ENCODE data around the gene ZFP1. TPM values are rescaled to one million over a fixed set of nuclear protein-coding genes. Genes with fewer than 3 reads are reported as not detected.

Gene ZFP1
- total RNA-seq: 7.2 TPM
- long read RNA-seq, transcript ZFP1-209 (4 exons, 1,457 nt): major isoform, 11 of 18 reads
- long read RNA-seq, partial matches to known transcripts: 0 of 18 reads
- long read RNA-seq, other reads (novel, unspliced or antisense): 4 of 18 reads

- DNase-seq (peak; percentile 98), ATAC-seq (ENCODE audit: poor library complexity) (peak; percentile 98)
- intact Hi-C loops (cut with DNase I): no loop called here
These were observed at the start of gene ZFP1 for GRCh38 chr16:75148311-75149195. Gene ZFP1, plus strand, starts transcription at chr16:75148524. Its CDS starts 4,428 bp downstream, at chr16:75152952.

DNA sequence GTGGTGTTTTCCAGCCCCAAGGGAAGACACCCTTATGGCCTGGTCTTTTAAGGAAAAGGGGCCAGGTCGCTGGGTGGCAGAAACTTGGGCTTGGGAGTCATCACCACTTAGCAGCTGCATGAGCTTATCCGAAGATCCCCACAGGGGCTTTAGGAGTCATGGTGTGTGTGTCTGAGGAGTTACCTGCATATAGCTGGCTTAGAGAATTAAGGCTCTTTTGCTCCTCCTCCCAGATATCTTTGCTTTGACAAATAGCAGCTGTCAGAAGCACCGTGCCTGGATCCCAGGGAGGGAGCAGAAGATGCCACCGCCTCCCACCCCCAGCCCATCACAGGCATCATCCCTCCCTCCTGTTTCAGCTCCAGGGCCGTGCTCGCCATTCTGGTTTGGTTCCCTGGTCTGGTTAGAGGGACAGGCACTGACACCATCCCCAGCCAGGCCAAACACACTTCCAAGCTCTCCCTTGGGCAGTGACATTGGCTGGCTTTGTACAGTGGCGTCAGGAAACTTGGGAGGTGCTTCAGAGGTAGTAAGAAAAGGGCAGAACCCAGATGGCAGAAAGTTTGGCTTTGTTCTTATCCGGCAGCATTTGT lies 49.2 kb upstream of the ZFP1 start:
- no peak for DNase-seq
- peak; percentile 26 for ATAC-seq (ENCODE audit: poor library complexity)
- intact Hi-C loops (cut with DNase I): no loop called here

- DNase-seq: peak; percentile 63
- ATAC-seq (ENCODE audit: poor library complexity): peak; percentile 68
- intact Hi-C loops (cut with DNase I): no loop called here
These were observed 48.4 kb upstream of the ZFP1 start for GRCh38 chr16:75099738-75100602.

DNA sequence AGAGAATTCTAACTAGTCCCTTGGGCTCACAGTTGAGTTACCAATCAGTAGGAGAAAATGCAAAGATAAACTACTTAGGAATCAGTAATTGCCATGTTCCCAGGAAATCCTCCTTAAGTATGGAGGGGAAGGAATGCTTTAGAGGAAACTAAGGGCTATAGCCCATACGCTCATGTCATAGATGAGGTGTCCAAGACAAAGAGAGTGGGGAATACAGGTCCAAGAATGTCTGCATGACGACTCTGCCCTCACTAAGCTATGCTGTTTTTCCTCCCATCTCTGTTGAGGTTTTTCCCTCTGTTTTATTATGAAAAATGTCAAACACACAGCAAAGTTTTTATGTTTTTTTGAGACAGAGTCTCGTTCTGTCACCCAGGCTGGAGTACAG lies 47.7 kb upstream of the ZFP1 start:
- ATAC-seq (ENCODE audit: poor library complexity) (no peak), DNase-seq (no peak)
- intact Hi-C loops (cut with DNase I): no loop called here

- ATAC-seq (ENCODE audit: poor library complexity) (no peak), DNase-seq (no peak)
- intact Hi-C loops (cut with DNase I): no loop called here
These were observed 46.7 kb upstream of the ZFP1 start for GRCh38 chr16:75101635-75102034.

- ATAC-seq (ENCODE audit: poor library complexity): no peak
- intact Hi-C loops (cut with DNase I): no loop called here
- no peak for DNase-seq
These were observed 45.7 kb upstream of the ZFP1 start for GRCh38 chr16:75102595-75102994.

DNA sequence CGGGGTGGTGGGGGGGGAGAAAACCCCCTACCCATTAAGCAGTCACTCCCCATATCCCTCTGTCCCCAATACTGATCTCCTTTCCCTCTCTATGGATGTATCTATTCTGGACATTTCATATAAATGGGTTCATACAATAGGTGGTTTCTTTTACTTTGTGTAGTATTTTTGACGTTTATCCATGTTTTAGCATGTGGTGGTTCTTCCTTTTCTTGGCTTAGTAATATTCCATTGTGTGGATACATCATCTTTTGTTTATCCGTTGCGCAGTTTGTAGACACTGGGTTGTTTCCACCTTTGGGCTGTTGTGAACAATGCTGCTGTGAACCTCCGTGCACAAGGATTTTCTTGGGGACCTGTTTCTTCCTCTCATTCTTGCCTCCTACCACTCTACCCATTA lies 44.3 kb upstream of the ZFP1 start:
- intact Hi-C loops (cut with DNase I): no loop called here
- no peak for ATAC-seq (ENCODE audit: poor library complexity)

GRCh38 chr16:75104836-75105235 lies 43.5 kb upstream of the ZFP1 start:
- DNase-seq (no peak), ATAC-seq (ENCODE audit: poor library complexity) (no peak)
- intact Hi-C loops (cut with DNase I): no loop called here

More for the DNA sequence above, 44.3 kb upstream of the ZFP1 start:
- no peak for DNase-seq

- peak; percentile 45 for ATAC-seq (ENCODE audit: poor library complexity)
- intact Hi-C loops (cut with DNase I): no loop called here
- DNase-seq: peak; percentile 73
These were observed 42.8 kb upstream of the ZFP1 start for GRCh38 chr16:75105306-75106061.

GRCh38 chr16:75106351-75107274 lies 41.7 kb upstream of the ZFP1 start:
- ATAC-seq (ENCODE audit: poor library complexity) (no peak), DNase-seq (no peak)
- intact Hi-C loops (cut with DNase I): no loop called here

- intact Hi-C loops (cut with DNase I): no loop called here
- ATAC-seq (ENCODE audit: poor library complexity): no peak
- no peak for DNase-seq
These were observed 40.8 kb upstream of the ZFP1 start for GRCh38 chr16:75107505-75107904.

DNA sequence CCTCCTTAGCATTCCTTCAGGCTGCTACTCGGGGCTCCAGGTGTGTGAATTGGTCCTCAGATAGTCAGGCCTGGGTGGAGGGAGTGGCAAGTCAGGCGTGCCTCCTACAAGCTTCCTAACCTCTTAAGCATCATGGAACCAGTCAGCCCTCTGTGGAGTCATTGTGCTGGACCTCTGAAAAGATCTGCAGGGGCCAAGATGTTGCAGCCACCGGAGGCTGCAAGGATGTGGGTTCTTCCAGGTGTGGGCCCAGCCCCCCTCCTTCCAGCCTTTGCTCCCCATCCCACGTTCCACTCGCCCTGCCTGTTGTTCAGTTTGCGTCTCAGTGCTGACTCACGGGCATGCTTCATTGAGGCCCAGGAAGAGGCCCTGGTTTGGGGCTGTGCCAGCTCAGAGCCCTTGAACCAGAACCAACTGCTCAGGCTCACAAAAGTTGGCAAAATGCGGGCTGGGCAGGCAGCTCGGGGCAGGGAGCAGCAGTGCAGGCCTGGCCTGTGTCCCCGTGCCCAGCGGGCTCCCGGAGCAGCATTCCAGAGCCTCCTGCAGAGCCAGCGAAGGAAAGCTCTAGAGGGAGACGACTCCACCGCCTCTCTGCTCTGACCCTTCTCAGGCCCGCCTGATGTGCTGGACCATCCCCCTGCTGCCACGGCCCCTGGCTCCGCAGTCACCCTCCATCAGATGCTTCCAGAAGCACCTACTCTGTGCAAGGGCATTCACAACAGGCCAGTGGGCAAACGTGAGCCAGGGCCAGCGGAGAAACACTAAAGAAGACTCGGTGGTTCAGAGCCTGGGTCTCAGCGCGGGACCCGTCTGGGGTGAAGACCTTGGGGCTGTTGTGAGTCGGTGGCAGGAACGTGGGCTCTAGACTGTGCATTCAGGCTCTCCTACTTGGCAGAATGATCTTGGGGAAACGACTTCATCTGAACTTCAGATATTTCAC lies 39.3 kb upstream of the ZFP1 start:
- DNase-seq: peak; percentile 91
- intact Hi-C loops (cut with DNase I): no loop called here
- ATAC-seq (ENCODE audit: poor library complexity): peak; percentile 57

DNA sequence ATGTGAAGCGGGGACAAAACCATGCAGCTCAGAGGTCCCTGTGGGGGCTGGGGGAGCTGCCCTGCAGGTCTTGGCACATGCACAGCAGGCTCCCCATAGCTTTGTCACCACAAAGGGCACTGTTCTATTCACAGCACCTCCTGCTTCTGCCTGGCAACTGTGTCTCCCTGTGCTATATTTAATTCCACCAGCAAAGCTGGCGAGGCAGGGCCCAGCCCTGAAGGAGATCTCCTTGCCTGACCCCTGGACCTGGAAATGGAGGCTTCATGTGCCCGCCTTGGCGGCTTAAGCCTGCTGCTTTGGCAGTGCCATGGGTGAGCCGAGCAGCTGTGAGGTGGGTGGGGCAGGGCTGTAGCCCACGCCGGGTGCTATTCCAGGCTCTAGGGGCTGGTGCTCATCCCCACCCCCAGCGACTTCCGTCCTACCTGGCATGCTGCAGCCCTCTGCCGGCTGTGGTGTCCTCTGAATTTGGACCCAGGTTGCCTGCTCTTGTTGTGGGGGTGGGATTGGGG lies 38.5 kb upstream of the ZFP1 start:
- intact Hi-C loops (cut with DNase I): loop anchor here (2.0 to 10.0 kb wide), 2 partner anchors 111 to 235 kb away; partner anchors contain the start of gene ZNRF1
- ATAC-seq (ENCODE audit: poor library complexity): peak; percentile 67

DNA sequence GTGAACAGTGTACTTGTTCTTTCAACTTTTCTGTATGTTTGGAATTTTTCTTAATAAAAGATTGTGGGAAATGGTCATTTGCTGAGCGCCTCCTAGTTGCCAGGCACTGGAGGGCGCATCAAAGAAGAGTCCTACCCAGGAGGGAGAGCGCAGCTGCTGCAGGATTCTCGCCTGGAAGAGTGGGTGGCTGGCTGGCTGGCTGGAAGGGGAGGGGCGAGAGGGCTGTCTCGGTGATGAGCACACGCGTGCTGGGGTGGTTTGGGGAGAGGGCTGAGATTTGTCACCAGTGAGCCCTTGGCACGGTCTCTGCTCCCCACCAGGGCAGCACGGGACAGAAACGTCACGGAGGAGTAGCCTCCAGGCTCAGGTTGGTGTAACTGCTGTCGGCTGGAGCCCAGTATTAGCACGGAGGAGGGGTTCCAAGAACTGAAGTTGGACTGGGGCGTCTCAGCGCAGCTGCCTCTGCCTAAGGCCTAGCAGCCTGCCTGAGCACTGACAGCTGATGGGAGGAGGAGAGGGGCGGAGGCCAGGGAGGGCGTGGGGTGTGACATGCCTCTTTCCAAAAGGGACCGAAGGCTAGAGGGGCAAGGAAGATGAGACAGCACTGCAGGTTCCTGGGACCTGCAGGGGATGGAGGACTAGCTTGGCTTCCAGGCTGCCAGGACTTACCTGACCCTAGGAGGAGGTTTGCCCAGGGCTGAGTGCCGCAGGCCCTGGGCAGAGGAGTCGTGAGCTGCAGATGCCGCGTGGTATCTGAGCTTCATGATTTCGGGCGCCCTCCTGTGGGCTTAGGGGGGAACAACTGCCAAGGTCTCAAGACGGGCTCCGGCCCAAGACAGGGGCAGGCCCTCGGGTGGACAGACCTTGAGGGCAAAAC lies 37.4 kb upstream of the ZFP1 start:
- intact Hi-C loops (cut with DNase I): loop anchor here (2.0 to 10.0 kb wide), 2 partner anchors 112 to 236 kb away; partner anchors contain the start of gene ZNRF1
- ATAC-seq (ENCODE audit: poor library complexity): peak; percentile 67

More for the DNA sequence above, 38.5 kb upstream of the ZFP1 start:
- peak; percentile 84 for DNase-seq

GRCh38 chr16:75111514-75111940 lies 36.8 kb upstream of the ZFP1 start:
- intact Hi-C loops (cut with DNase I): loop anchor here (2.0 to 10.0 kb wide), 2 partner anchors 113 to 237 kb away; partner anchors contain the start of gene ZNRF1
- peak; percentile 0 for ATAC-seq (ENCODE audit: poor library complexity)
- no peak for DNase-seq

More for the DNA sequence above, 37.4 kb upstream of the ZFP1 start:
- DNase-seq: peak; percentile 92
